Testis (tissue), 2 donors: ENCODE results near the gene SGF29.

Source experiments
- POLR2A ChIP-seq: fragments of 450-650 bp; IDR thresholded peaks from one replicate; pipeline ENCODE4 v1.6.1; 2017; ENCODE audit warnings: antibody characterized with exemption, mild to moderate bottlenecking, moderate library complexity
- TF ChIP-seq, protein P1 (sequence below), 3 experiments: fragments of 450-650 bp in 2 of 3; fragments of 200-600 bp in 1 of 3; sonication (generic) in 1 of 3; IDR thresholded peaks; one replicate each; pipeline ENCODE4 v1.5.1; 2016 to 2019; ENCODE audit warnings: antibody characterized with exemption in 3 of 3, mild to moderate bottlenecking in 2 of 3, moderate library complexity in 1 of 3

DNA sequence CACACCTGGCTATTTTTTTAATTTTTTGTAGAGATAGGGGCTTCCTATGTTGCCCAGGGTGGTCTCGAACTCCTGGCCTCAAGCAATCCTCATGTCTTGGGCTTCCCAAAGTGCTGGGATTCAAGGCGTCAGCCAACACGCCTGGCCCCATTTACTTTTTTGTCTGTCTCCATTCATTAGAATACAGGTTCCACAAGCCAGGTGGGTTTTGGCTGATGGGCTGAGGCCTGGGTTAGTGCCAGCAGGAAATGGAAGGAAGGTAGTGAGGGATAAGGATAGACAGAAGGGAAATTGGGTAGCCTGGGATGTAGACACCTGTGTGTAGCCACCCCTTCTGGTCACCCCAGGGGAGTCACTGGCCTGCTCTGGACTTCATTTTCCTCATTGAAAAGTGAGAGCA is 42.7 kb upstream of the SGF29 start:
- TF ChIP-seq, protein P1, sequence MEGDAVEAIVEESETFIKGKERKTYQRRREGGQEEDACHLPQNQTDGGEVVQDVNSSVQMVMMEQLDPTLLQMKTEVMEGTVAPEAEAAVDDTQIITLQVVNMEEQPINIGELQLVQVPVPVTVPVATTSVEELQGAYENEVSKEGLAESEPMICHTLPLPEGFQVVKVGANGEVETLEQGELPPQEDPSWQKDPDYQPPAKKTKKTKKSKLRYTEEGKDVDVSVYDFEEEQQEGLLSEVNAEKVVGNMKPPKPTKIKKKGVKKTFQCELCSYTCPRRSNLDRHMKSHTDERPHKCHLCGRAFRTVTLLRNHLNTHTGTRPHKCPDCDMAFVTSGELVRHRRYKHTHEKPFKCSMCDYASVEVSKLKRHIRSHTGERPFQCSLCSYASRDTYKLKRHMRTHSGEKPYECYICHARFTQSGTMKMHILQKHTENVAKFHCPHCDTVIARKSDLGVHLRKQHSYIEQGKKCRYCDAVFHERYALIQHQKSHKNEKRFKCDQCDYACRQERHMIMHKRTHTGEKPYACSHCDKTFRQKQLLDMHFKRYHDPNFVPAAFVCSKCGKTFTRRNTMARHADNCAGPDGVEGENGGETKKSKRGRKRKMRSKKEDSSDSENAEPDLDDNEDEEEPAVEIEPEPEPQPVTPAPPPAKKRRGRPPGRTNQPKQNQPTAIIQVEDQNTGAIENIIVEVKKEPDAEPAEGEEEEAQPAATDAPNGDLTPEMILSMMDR (IDR thresholded peaks at IDR 0.05): no peak
- no peak for TF ChIP-seq POLR2A
